GM19025 (cell line): ENCODE results near the gene NAALADL1.
"Not testable (repeated sequence)": the region's sequence is repeated elsewhere in the genome, so short reads cannot be mapped to it uniquely, and the experiment has no call there.

Experiments used
- ATAC-seq: cut with Tn5 transposase; IDR thresholded peaks from one replicate; pipeline ENCODE4 v1.9.1; 2021; ENCODE audit warnings: mild to moderate bottlenecking, low read depth, moderate library complexity; ENCODE audit not compliant: unreplicated experiment

Gene NAALADL1

GRCh38 chr11:65017937-65018336, 40.4 kb downstream of the NAALADL1 start:
- ATAC-seq = no peak

GRCh38 chr11:65016705-65017104, 41.6 kb downstream of the NAALADL1 start:
- ATAC-seq = no peak

GRCh38 chr11:65014726-65015227, 43.6 kb downstream of the NAALADL1 start:
- ATAC-seq = no peak

- ATAC-seq = peak; percentile 69
These were observed 44.2 kb downstream of the NAALADL1 start, which contains the start of gene ARL2 for GRCh38 chr11:65013888-65014725. TSS of gene ARL2 (plus strand) at chr11:65014160. CDS start at chr11:65014208, 48 bp downstream.

- ATAC-seq = peak; percentile 61
These were observed 45.0 kb downstream of the NAALADL1 start for GRCh38 chr11:65013130-65013887.

- no peak for ATAC-seq
These were observed 49.5 kb downstream of the NAALADL1 start for GRCh38 chr11:65008873-65009272.

- no peak for ATAC-seq
These were observed 50.3 kb downstream of the NAALADL1 start for GRCh38 chr11:65008016-65008415.

- ATAC-seq = not testable (repeated sequence)
These were observed 54.4 kb downstream of the NAALADL1 start for GRCh38 chr11:65003968-65004367.

GRCh38 chr11:65003282-65003681, 55.1 kb downstream of the NAALADL1 start:
- no peak for ATAC-seq

GRCh38 chr11:65002706-65003105, 55.6 kb downstream of the NAALADL1 start:
- no peak for ATAC-seq

- ATAC-seq = no peak
These were observed 58.9 kb downstream of the NAALADL1 start for GRCh38 chr11:64999478-64999877.

- no peak for ATAC-seq
These were observed 59.5 kb downstream of the NAALADL1 start for GRCh38 chr11:64998690-64999431.

- ATAC-seq = no peak
These were observed 60.2 kb downstream of the NAALADL1 start for GRCh38 chr11:64998141-64998540.

- ATAC-seq = no peak
These were observed 61.5 kb downstream of the NAALADL1 start, which contains the start of gene BATF2 for GRCh38 chr11:64996710-64997380. TSS of gene BATF2 (minus strand) at chr11:64996971. CDS start at chr11:64996914, 57 bp downstream.

GRCh38 chr11:64996327-64996709, 62.0 kb downstream of the NAALADL1 start:
- ATAC-seq = no peak
